ENCODE results near the gene APP.
A peak's percentile ranks its signal among the peaks of the same experiment; 100 is the strongest.

Gene APP

DNA sequence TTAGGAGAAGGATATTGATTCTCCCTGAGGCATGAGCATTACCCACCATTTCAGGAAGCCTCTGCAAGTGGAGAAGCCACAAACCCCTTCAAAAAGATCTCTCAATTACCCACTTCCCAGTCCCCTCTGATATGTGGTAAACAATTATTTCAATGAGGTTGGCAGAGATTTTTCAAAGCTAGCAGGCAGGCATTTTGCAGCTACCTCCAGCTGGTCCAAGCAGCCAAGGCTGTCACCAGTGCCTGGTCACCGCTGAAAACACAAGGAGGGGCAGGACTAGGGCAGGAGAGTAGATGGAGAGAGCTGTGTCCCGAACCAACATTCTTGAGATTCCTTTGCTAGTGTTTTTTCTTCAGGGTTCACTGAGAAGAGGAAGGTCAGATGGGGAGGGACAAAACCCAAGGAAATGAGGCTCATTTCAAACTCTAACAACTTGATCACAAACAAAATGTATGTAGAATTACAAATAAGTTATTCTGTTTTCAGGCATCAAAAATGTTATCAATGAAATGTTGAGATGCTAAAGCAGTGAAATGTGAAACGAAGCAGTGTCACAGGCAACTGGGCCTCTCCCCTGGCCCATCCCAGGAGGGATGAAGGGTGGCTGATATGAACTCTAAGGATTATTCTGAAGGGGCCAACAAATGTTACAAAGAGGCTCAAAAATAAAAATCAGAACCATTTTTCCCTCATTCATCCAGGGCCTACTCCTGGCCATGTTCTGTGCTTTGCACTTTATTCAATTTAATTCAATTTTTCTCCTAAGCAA lies 22.3 kb downstream of the APP start:
- TF ChIP-seq, protein P1, sequence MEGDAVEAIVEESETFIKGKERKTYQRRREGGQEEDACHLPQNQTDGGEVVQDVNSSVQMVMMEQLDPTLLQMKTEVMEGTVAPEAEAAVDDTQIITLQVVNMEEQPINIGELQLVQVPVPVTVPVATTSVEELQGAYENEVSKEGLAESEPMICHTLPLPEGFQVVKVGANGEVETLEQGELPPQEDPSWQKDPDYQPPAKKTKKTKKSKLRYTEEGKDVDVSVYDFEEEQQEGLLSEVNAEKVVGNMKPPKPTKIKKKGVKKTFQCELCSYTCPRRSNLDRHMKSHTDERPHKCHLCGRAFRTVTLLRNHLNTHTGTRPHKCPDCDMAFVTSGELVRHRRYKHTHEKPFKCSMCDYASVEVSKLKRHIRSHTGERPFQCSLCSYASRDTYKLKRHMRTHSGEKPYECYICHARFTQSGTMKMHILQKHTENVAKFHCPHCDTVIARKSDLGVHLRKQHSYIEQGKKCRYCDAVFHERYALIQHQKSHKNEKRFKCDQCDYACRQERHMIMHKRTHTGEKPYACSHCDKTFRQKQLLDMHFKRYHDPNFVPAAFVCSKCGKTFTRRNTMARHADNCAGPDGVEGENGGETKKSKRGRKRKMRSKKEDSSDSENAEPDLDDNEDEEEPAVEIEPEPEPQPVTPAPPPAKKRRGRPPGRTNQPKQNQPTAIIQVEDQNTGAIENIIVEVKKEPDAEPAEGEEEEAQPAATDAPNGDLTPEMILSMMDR (conservative IDR thresholded peaks at IDR 0.05), result no peak
- peak overlapping the region; percentile 58; the same call in 1 of the 2 replicates for H3K27ac ChIP-seq

DNA sequence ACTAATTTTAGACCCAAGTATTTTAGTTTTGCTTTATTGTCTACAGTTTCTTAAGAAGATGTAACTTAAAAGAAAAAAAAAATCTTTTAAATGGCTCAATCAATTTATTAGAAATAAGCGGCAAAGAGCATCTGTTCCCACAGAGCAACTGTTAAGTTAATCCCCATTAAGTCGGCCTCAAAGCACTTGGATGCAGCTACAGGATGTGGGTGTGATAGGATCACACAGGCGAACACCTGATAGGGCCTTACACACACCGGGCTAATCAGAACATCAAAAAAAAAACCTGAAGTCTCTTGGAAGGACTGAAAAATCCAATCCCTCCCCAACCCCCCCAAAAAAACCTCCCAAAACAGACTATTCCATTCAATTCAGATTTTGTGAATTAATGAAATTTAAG lies 23.0 kb downstream of the APP start:
- peak overlapping the region; percentile 58 for H3K27ac ChIP-seq
- TF ChIP-seq, protein P1 (conservative IDR thresholded peaks at IDR 0.05), result no peak

GRCh38 chr21:26146681-26147080 lies 23.9 kb downstream of the APP start:
- peak overlapping the region; percentile 58 for H3K27ac ChIP-seq
- TF ChIP-seq, protein P1 (conservative IDR thresholded peaks at IDR 0.05), result no peak

- TF ChIP-seq, protein P1 (conservative IDR thresholded peaks at IDR 0.05), result no peak
- no peak overlapping the region for H3K27ac ChIP-seq
These were observed 26.5 kb downstream of the APP start for GRCh38 chr21:26144031-26144430.

GRCh38 chr21:26142363-26142762 lies 28.2 kb downstream of the APP start:
- TF ChIP-seq, protein P1 (conservative IDR thresholded peaks at IDR 0.05), result no peak
- H3K27ac ChIP-seq, result no peak overlapping the region

- H3K27ac ChIP-seq, result no peak overlapping the region
- TF ChIP-seq, protein P1 (conservative IDR thresholded peaks at IDR 0.05), result no peak
These were observed 29.6 kb downstream of the APP start for GRCh38 chr21:26140926-26141325.

DNA sequence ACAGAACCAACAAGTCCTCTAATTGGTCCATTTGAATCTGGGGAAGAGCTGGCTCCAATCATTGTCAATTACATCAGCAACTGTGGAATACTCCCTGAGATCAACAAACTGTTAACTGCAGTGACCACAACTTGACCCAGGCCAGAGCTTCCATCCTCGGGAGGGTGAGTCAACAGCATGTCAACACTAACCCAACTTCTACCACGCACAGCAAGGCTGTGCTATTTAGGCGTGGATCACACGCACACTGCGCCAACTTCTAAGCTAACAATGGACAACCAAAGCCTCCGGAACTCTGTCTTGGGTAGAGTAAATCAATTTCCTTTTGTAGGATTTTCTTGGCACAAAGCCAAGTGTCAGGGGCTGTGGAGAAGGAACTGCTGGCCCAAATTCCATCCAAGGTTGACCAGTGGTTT lies 30.4 kb downstream of the APP start:
- no peak overlapping the region for H3K27ac ChIP-seq
- TF ChIP-seq, protein P1 (conservative IDR thresholded peaks at IDR 0.05), result no peak

Data from VCaP (cell line).